Limb (tissue), 2 donors: ENCODE data around the gene UAP1L1.

Experiments used
- DNase-seq, 2 donors: peaks; one replicate each; pipeline ENCODE4 v3.0.0-alpha.2; 2016; ENCODE audit errors: extremely low spot score in 2 of 2

Gene UAP1L1

GRCh38 chr9:137041124-137041523 lies 36.2 kb upstream of the UAP1L1 start:
- no peak for DNase-seq

- no peak for DNase-seq
These were observed 34.3 kb upstream of the UAP1L1 start for GRCh38 chr9:137042751-137043727.

DNA sequence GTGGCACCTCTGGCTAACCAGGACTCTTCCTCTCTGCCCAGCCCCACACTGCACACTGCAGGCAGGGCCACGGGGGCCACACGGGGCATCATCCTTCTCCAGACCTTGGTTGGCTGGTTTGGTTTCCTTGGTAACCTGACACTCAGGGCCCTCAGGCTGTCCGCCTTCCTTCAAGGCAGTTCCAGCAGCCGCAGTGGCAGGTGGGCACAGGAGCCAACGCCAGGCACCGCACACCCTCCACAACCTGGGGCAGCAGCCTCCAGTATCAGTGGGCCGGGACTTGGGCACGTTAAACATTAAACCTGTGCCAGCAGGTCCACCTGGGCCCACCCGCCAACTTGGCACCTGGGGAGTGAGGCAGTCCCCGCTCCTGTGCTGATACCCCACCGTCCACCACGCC lies 33.3 kb upstream of the UAP1L1 start:
- no peak for DNase-seq

DNA sequence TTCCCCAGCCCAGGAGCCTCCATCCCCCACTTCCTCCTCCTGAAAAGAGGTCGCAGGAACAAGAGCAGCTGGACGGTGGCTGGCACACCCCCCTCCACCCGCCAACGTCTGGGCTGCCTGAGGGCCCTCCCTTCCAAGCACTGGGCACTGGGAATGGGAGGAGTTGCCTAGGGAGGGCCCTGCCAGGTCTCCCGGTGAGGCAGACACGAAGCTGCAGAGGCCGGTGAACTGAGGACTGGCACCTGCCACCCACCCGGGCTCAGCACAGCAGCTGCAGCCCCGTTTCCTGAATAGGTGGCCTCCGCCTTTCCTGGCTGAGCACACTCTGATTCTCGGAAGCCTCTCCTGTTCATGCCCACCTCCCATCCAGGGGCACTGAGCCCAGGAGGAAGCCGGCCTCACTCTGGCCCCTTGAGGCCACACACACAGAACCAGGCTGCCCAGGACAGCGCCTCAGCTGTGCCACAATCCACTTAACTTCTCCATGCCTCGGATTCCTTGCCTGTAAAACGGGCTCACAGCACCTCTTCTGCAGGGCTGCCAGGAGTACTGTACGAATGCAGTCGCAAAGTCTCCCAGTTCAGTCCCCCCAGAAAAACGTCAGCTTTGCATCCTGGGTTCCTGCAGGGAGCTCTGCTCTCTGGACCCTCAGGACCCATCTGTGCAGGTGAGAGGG lies 32.7 kb upstream of the UAP1L1 start:
- DNase-seq = no peak

DNA sequence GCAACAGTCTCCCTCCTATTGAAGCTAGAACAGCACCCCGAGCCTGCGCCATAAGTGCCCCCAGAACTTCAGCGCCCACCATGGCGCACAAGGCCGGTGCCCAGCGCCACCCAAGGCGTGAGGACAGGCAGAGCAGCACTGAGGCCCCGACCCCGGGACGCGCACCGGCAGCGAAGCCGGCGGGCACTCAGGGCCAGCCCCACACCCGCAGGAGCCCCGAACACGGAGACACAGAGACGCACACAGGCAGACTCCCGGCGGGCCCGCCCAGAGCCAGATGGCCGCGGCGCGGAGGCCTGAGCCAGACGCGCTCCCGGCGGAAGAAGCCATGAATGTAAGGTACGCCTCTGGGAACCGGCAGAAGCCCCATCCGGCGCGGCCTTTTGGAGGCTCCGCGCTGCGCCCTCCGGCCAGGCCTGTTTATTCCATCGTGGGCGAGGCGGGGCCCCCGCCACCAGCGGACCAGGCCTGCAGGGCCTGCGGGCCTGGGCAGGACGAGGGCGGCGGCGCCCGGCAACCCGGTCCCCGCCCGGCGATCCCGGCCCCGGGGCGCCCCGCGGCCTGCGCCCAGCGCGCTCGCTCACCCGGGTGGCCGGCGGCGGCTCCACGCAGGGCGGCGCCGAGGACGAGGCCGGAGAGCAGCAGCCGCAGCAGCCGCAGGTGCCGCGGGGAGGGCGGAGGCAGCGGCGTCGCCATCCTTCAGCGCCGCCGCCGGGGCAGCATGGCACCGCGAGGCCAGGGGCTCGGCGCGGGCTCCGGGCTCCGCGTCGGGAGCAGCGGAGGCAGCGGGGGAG lies 31.8 kb upstream of the UAP1L1 start:
- DNase-seq = no peak

GRCh38 chr9:137046088-137046787 lies 31.1 kb upstream of the UAP1L1 start, which contains the start of gene NPDC1:
Gene NPDC1, minus strand, starts transcription at chr9:137046177. Its CDS starts 188 bp downstream, at chr9:137045989.
- DNase-seq = peak; percentile 64 to 90

DNA sequence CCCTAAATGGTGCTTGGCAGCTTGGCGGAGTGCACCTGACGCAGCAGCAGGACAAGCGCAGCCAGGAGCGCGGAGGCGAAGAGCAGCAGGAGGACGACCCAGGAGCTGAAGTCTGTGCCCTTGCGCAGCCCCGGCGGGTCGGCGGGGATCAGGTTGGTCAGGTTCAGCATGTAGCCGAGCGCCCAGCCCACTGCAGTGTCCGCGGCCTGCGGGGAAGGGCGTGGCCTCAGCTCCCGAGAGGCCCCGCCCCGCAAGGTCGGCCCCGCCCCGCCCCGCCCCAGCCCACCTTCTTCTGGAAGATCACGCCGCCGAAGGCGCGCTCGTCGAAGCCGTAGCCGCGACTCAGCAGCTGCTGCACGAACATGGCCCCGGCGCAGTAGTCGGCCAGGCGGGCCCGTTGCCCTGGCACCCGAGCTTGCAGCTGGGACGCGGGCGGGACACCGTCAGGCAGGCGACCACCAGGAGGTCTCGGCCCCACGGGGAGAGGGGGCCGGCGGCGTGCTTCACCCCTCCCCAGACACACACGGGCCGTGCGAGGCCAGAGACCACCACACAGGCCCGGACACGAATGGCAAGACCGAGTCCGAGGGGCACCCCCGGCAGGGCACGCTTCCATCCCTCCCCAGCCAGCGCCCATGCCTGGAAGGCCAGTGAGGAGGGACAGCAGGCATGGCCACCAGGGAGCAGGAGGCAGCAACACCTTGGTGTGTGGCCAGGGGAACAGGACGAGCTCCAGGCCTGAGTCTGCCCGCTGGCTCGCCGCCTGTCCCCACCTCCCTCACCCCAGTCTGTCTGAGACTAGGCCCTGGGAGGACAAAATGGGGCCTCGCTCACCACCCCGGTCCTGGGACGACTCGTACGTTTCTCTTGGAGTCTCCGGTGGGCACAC lies 28.4 kb upstream of the UAP1L1 start:
- DNase-seq = no peak

GRCh38 chr9:137049544-137050449 lies 27.5 kb upstream of the UAP1L1 start:
- DNase-seq = peak in 1 of 2 donors; percentile 79

GRCh38 chr9:137050570-137050969 lies 26.7 kb upstream of the UAP1L1 start:
- no peak for DNase-seq

DNA sequence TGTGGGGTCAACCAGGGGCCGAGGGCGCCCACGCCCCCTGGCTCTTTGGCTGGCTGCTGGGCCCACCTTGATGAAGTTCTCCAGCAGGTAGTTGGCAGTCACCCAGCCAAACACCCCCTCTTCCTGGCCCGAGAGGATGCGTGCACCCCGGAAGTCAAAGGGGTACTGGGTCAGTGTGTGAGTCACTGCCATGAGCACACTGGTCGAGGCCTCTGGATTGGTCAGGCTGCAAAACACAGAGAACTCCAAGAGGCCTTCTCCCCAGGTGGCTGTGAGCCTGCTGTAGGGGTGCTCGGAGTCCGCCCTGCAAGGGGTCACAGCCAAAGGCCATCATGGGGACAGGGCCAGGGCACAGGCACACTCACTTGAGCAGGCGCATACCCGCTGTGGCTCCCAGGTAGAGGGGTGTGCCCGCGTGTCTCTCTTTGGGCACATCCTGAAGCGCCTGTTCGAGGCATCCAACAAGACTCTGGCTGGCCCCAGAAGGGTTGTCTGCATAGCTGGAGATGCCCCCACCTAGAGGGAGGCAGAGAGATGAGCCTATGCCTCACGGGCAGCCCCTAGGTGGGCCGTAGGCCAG lies 26.1 kb upstream of the UAP1L1 start:
- no peak for DNase-seq

DNA sequence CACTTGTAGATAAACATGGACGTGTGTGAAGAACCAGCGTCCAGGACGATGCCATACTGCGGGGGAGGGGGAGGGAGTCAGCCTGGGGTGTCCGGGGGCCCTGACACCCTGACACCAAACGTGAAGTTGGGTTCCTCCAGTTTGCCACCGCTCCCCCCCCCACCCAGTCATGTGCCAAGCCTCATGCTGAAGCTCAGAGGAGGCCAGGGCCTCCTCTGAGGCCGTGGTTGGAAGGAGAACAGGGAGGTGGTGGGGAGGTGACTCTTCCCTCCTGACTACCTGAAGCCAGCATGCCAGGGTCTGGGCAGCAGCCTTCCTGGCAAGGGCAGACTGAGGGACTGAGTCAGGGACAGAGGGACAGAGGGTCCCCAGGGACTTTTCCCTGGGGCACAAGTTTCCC lies 25.0 kb upstream of the UAP1L1 start:
- no peak for DNase-seq

DNA sequence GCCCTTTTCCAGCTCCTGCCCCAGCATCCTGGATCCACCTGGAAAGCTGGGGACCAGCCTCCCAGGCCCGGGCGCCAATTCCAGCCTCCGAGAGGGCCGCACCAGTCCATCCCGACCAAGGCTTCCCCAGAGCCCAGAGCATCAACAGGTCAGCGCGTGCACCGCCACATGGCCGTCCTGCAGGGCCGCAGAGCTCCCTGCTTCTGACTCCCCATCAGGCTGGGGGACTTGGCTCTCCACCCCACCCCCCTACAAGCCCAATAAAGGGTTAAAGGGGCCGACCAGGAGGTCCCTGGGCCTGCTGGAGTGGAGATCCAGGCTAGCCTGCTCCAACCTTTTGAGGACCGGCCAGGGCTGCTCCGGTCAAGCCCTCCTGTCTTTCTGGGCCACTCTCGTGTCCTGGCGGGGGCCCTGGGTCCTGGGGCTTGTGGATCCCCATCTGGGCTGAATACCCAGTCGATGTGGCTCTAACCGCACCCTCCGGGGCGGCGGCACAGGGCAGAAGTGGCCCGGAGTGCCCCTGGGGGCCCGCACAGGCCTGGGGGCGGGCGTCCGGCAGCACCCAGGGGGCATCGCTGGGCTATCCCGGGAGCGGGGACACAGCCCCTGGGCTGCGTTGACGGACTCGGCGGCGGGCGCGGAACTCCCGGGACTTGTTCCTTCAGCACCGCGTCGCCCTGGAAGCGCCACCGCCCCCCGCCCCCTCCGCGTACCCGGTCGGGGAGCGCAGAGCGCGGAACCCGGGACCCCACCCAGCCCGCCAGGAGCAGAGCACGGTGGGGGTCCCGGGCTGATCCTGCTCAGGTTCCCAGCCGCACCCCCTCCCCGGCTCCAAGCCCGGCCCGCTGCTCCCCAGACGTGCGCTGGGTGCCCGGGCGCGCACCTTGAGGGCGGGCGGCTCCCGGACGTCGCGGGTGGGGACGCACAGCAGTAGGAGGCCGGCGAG lies 24.0 kb upstream of the UAP1L1 start:
- DNase-seq = no peak

GRCh38 chr9:137053944-137054931 lies 23.1 kb upstream of the UAP1L1 start, which contains the start of gene ENTPD2:
Gene ENTPD2, minus strand, starts transcription at chr9:137054061. Its CDS starts 64 bp downstream, at chr9:137053997.
- no peak for DNase-seq

DNA sequence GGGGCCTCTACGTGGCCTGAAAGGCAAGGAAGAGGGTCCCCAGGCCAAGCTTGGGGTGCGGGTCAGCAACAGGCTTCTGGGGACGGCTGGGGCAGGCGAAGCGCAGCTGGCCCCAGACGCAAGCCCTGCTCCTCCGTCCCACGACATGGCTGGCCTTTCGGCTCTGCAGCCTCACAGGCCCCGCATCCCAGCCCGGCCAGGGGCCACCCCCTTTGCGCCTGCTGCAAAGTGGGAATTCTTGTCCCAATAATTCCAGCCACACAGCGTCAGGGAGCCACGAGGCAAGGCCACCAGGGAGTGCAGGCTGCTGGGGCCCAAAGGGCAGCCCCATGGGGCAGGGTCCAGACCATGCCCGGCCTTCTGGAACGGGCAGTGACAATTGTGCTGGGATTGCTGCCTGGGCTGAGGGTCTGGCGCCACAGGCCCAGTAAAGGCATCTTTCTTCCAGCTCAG lies 22.4 kb upstream of the UAP1L1 start:
- DNase-seq = no peak

DNA sequence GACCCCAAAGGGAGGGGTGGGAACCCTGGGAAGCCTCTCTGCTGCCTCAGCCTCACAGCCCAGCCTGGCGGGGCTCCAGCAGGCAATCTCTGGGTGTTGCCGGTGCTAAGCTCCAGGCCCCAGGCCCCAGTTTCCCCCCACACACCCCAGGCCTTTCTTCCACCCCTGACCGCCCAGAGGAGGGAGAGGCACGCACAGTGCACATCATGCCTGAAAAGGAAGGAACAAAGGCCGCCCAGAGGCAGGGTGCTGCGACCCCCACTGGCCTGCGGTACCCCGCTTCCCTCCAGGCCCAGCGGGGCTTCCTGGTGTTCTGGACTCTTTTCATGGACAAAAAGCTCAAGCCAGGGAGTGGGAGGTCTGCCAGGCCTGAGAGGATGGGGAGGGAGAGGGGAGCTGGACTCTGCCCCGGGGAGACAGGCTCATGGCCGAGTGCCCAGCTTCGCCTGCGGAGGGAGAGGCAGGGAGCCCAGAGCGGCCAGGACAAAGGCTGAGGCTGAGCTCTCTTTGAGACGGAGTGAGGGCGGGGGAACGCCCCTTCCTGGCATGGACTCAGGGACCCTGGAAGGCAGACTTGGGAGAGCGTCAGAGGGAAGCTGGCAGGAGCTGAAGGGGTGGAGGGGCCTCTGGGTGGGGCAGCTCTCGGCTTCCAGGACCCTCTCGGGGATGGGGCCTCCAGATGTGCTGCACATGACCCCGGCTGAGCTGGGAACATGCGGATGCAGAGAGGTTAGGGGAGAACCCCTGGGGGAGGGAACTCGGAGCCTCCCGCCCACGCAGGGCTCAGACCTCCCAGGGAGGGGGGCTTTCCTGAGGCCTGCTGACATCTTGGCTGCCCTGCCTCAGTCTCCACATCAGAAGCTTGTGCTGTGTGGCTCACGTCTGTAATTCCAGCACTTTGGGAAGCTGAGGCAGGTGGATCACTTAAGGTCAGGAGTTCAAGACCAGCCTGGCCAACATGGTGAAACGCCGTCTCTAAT lies 21.6 kb upstream of the UAP1L1 start:
- peak; percentile 83 to 87 for DNase-seq
